Left renal cortex interstitium (tissue), 4 donors: ENCODE results near the gene RPS6KA5. TPM values are rescaled to one million over a fixed set of nuclear protein-coding genes. Genes with fewer than 3 reads are reported as not detected.
"Not testable (repeated sequence)": the region's sequence is repeated elsewhere in the genome, so short reads cannot be mapped to it uniquely, and the experiment has no call there.

Experiments
- DNase-seq, 4 donors: peaks; one replicate each; pipeline ENCODE4 v3.0.0-alpha.2; 2013; ENCODE audit warnings: low read depth in 4 of 4, low spot score in 2 of 4, missing footprints in 1 of 4
- polyA plus RNA-seq, 4 donors: library from polyadenylated mRNA; unstranded; fragments of 120-200 nt; gene quantifications; one replicate each; pipeline ENCODE4 v1.2.1, GENCODE V29; 2013; ENCODE audit not compliant: insufficient read length in 4 of 4

The RPS6KA5 gene
- polyA plus RNA-seq, 4 donors: 6.0 to 8.7 (median 7.7) TPM

DNA sequence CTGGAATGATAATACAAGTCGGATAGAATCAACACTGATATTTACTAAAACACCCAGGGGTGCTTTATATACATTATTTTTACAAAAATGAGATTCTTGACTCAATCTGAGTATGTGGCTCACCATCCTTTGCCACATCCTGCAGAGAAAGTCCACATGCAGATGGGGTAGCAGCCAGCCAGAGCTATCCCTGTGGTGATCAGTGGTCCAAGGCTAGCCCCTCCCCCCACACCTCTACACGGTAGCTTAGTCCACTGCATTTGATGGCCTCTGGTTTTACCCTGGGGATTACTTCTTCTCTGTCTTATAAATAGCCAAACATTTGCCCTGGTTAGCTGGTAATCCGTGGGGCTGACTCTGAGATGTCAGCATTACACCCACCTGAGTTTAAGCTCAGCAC lies 216.1 kb downstream of the RPS6KA5 start:
- DNase-seq: no peak

- no peak for DNase-seq
Observed at GRCh38 chr14:90842726-90843125, 217.7 kb downstream of the RPS6KA5 start.

GRCh38 chr14:90840667-90841066 lies 219.8 kb downstream of the RPS6KA5 start:
- not testable (repeated sequence) for DNase-seq

DNA sequence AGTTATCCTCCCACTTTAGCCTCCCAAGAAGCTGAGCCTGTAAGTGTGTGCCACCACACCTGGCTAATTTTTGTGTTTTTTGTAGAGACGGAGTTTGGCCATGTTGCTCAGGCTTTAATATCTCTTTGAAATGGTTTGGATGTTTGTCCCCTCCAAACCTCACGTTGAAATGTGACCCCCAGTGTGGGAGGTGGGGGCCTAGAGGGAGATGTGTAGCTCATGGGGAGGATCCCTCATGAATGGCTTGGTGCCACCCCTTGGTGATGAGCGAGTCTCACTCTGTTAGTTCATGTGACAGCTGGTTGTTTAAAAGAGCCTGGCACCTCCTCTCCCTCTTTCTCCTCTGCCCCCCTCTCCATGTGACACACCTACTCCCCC lies 220.6 kb downstream of the RPS6KA5 start:
- no peak for DNase-seq

- DNase-seq: no peak
Observed at GRCh38 chr14:90839024-90839888, 221.2 kb downstream of the RPS6KA5 start.

DNA sequence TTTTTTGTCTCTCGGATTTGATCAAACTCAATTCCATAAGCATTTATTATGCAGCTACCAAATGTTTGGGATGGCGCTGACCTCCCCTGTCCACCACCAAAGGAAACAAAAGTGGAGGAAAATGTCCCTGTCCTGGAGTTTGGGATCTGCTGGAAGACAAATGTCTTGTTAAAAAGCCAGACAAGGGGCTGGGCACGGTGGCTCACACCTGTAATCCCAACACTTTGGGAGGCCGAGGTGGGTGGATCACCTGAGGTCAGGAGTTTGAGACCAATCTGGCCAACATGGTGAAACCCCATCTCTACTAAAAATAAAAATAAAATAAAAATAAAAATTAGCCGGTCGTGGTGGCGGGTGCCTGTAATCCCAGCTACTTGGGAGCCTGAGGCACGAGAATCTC lies 221.9 kb downstream of the RPS6KA5 start:
- DNase-seq: not testable (repeated sequence)

GRCh38 chr14:90837355-90837754 lies 223.1 kb downstream of the RPS6KA5 start:
- no peak for DNase-seq

GRCh38 chr14:90836692-90837063 lies 223.8 kb downstream of the RPS6KA5 start:
- DNase-seq: no peak

GRCh38 chr14:90831821-90832220 lies 228.6 kb downstream of the RPS6KA5 start:
- DNase-seq: no peak

- no peak for DNase-seq
Observed at GRCh38 chr14:90830931-90831701, 229.3 kb downstream of the RPS6KA5 start.

GRCh38 chr14:90829677-90830076 lies 230.8 kb downstream of the RPS6KA5 start:
- DNase-seq: no peak

DNA sequence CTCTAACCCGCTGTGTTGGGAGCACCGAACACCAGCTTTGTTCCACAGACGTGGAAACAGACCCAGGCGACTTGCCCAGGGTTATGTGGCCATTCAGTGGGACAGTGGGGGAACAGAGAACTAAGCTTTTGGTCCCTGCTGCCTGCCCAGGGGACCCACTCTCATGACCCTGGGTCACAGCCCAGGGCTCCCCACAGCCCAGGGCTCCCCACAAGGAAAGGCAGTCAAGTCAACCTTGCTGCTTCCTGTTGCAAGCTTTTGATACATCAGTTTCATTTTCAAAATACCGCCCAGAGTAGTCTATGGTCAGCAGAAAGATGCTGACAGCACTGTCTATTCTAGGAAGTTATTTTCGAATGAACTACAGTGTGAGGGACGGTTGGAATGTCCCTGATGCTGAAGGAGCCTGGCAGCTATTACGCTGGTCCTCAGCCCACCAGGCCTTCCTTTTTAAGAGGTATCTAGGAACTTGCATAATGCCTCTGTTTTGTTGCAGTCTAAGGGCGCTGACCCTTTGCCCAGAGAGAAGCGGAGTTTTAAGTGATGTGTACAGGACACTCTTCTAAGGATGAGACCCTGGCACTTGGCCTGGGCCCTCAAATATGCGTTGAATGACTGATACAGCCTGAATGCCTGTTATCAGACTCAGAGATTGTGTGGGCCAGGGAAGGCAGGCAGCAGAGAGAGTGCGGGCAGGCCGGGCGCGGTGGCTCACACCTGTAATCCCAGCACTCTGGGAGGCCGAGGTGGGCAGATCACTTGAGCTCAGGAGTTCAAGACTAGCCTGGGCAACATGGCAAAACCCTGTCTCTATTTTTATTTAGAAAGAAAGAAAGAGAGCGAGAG lies 231.6 kb downstream of the RPS6KA5 start:
- no peak for DNase-seq

GRCh38 chr14:90827919-90828610 lies 232.4 kb downstream of the RPS6KA5 start:
- DNase-seq: peak; percentile 64 to 86 (median 76)

GRCh38 chr14:90823542-90823941 lies 236.9 kb downstream of the RPS6KA5 start:
- not testable (repeated sequence) for DNase-seq

- DNase-seq: no peak
Observed at GRCh38 chr14:90820958-90821357, 239.5 kb downstream of the RPS6KA5 start.

DNA sequence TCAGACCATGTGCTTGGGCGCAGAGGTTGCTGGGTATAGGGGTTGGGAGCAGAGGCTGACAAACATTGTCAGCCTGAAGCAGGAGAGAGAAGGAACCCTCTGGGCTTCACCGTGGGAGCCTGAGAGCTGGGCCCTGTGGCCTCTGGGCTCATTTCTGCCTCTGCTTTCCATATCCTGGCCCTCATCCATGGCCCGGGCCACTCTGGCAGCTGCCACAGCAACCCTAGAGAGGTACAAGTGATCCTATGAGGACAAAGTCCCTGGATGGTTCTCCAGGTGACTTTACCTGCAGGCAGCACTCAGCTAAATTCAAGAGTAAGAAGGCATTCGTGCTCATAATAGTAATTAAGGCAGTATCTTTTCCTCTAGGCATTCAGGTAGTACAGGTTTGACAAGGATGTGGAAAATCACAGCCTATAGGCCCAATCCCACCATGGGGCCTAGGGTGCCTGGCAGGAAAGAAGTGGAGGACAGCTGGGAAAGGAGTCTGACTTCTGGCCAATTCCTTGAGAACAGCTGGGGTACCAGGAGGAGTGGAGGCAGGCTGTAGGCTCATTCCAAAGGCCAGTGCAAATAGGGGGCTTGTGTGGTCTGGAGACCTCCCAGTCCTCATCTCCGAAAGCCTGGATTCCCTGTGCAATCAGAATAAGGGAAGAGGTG lies 240.6 kb downstream of the RPS6KA5 start:
- DNase-seq: no peak

DNA sequence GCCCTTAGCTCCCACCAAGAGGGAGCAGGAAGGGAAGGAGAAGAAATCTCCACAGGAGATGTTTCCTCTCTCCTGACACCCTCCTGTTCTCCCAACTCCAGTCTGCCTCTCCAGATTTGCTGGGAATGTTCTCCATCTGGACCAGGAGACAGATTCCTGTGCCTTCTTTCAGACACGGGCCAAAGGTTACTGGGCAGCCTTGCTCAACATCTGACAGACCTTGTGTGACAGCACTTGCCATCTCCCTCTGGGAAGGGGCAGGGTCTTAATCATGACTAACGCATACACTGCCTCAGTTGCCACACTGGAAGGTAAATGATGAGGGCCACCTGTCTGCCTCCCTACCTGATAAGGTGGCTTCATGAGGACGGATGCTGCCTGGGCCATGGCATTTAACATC lies 241.7 kb downstream of the RPS6KA5 start:
- no peak for DNase-seq

- DNase-seq: no peak
Observed at GRCh38 chr14:90816681-90817436, 243.6 kb downstream of the RPS6KA5 start.
